AG04449 (cell line): ENCODE measurements around the gene DISC1.

Experiments
- CTCF ChIA-PET: fragments of 350-600 bp; formaldehyde crosslinking; extraction: SDS; loops from one replicate; lab custom pipeline; 2021; ENCODE audit warnings: antibody characterized with exemption; lab: Yijun Ruan, JAX
- POLR2A ChIA-PET: fragments of 400-600, 350-600 bp; formaldehyde crosslinking; extraction: SDS; loops from one replicate; lab custom pipeline; 2020; ENCODE audit warnings: antibody characterized with exemption, inconsistent platforms; lab: Yijun Ruan, JAX
- DNase-seq: peaks from one replicate; pipeline ENCODE4 v3.0.0-alpha.2; 2010; ENCODE audit warnings: low read depth, low spot score
- H3K4me3 ChIP-seq: 2 replicates; pipeline ENCODE4 v1.5.1; 2011; ENCODE audit warnings: low read depth, mild to moderate bottlenecking, control low read depth, low read length
- CTCF ChIP-seq: IDR thresholded peaks from one replicate; pipeline ENCODE4 v1.5.1; 2011; ENCODE audit warnings: mild to moderate bottlenecking, moderate library complexity, low read length, control low read depth, inconsistent platforms; ENCODE audit not compliant: insufficient read depth; ENCODE audit errors: missing control alignments

DISC1 gene

DNA sequence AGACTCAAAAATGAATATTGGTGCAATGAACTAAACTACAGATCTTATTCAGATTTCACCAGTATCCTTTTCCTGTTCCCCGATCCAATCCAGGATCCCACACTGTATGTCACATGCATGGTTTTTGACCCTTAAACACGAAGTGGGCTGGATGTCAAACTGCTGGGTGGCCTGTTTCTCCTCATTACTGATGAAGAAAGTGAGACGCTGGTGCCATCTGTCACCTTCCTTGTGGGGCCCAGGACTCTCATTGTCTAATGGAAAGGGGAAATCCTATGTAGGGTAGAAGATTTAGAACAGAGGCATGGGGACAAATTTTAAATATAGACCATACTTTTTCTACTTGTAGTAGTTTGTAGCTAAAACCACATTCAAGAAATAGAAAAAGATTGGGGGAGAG lies 56.2 kb downstream of the DISC1 start:
- DNase-seq: no peak
- CTCF ChIA-PET: no interaction called here
- POLR2A ChIA-PET: no interaction called here
- H3K4me3 ChIP-seq: no peak overlapping the region
- no peak for TF ChIP-seq CTCF

DNA sequence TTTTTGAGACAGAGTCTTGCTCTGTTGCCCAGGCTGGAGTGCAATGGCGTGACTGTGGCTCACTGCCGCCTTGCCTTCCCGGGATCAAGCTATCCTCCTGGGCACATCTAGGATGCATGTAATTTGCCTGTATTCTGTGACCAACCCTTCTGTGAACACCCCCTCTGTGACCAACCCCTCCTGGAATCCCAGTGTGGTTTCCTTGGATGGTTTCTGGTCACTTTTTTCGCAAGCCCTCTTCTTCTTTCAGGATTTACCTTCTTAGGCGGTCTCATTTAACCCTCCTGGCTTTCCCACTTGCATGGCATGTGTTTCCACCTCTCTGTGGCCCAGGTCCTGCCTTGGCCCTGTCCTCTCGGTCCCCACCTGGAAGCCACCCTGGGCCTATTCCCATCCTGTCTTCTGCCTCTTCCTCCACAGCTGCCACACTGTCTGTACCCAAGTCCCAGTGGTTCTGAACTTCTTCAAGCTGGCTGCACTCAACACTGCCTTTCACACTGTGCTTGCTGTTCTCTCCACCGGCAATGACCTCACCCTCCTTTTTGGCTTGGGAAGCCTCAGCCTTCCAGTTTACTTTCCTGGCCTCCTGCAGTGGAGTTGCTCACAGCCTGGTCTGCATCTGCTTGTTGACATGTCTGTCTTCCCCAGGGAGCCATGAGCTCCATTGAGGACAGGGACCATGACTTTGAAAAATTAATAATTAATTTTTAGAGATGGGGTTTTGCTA lies 57.0 kb downstream of the DISC1 start:
- ChIA-PET POLR2A (no interaction called here), CTCF (interaction anchor here (1.2 kb wide), 1 partner anchor 10 kb away, joined by 3 read pairs; no protein-coding TSS in a partner anchor)
- DNase-seq: no peak
- TF ChIP-seq CTCF: no peak
- no peak overlapping the region for H3K4me3 ChIP-seq

DNA sequence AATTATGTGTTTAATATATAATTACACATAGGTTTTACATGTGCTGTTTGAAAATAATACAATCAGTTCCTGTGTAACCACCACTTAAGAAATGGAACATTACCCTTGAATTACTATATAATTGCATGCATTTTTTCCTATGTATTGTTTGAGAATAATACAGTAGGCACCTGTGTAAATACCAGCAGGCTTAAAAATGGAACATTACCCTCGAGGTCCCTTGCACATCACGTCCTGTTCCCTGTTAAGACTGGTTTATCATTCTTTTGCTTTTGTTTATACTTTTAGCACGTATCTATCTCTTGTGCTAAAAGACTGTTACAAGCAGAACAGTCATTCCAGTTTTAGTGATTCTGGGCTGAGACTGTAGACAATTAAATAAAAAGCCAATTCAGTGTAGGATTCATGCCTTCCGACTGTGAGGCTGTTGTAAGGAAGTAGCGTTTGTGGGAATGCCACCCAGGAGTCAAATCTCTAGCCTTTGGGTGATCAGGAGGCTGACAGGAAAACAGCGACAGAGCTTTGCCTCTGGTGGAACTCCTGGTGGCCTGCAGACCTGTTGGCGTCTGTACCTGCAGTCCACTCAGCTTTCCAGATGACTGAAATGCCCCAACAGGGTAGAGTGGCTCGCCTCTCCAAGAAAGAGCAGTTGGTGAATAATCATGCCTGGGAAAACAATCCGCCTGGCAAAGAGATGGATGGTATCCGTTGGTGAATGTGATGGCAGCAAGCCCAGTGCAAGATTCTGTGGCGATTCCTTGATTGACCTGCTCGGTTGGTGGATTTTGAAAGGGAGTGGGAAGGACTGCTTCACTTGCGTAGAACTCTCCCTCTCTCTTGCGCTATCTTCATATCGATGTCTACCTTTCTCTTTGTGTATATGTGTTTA lies 58.0 kb downstream of the DISC1 start:
- DNase-seq: no peak
- ChIA-PET CTCF (interaction anchor here (1.2 kb wide), 1 partner anchor 9 kb away, joined by 3 read pairs; no protein-coding TSS in a partner anchor), POLR2A (no interaction called here)
- TF ChIP-seq CTCF: no peak
- H3K4me3 ChIP-seq: no peak overlapping the region

GRCh38 chr1:231686384-231686783 lies 59.8 kb downstream of the DISC1 start:
- POLR2A ChIA-PET: no interaction called here
- CTCF ChIA-PET: no interaction called here

GRCh38 chr1:231688989-231689388 lies 62.4 kb downstream of the DISC1 start:
- H3K4me3 ChIP-seq: no peak overlapping the region
- no peak for DNase-seq
- no peak for TF ChIP-seq CTCF
- ChIA-PET POLR2A (no interaction called here), CTCF (no interaction called here)

More at GRCh38 chr1:231686384-231686783, 59.8 kb downstream of the DISC1 start:
- no peak overlapping the region for H3K4me3 ChIP-seq
- no peak for TF ChIP-seq CTCF
- no peak for DNase-seq

DNA sequence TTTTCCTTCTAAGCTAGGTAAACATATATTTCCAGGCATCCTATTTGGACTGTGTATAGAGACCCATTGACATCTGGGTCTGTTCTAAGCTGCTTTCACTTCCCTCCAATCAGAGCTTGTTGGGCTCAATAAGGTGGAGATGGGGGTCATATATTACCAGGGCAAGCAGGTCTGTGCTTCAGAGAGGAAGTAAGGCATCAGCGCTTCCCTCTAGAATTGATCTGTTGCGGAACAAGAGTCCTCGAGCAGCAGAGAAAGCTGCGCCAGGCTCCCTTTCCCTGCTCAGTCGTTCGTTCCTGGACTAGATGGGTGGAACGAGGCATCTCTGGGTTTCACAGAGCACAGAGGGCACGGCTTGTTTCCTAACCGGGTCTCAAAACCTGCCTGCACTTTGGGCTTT lies 63.5 kb downstream of the DISC1 start:
- CTCF ChIA-PET: interaction anchor here (0.7 to 2.1 kb wide), 3 partner anchors 10 to 36 kb away, joined by 3 to 6 read pairs (median 3); no protein-coding TSS in a partner anchor
- H3K4me3 ChIP-seq: no peak overlapping the region
- TF ChIP-seq CTCF: no peak
- no peak for DNase-seq
- POLR2A ChIA-PET: no interaction called here
